Spleen (tissue), 11 donors: ENCODE results near the gene OXLD1. TPM values are rescaled to one million over a fixed set of nuclear protein-coding genes. Genes with fewer than 3 reads are reported as not detected.

Experiments
- DNase-seq: peaks from one replicate; pipeline ENCODE4 v3.0.0-alpha.2; 2020
- H3K27ac ChIP-seq, 8 donors: fragments of 200-600 bp; sonication (generic) in 7 of 8; 1 replicate in 4 of 8; 2 replicates in 4 of 8; pipeline versions ENCODE4 v1.5.0 to v1.8.0; 2016 to 2021; ENCODE audit warnings: inconsistent platforms in 4 of 8, mild to moderate bottlenecking in 4 of 8, moderate library complexity in 1 of 8
- H3K27me3 ChIP-seq, 7 donors: fragments of 200-600 bp; sonication (generic) in 6 of 7; replicated peaks in 1 of 7; 1 replicate in 4 of 7; 2 replicates in 3 of 7; pipeline versions ENCODE4 v1.5.0 to v1.8.0; 2016 to 2021; ENCODE audit warnings: inconsistent platforms in 3 of 7, mild to moderate bottlenecking in 1 of 7
- H3K36me3 ChIP-seq, 6 donors: fragments of 200-600 bp; sonication (generic) in 5 of 6; 1 replicate in 4 of 6; 2 replicates in 2 of 6; pipeline versions ENCODE4 v1.5.0 to v1.8.0; 2016 to 2021; ENCODE audit warnings: inconsistent platforms in 2 of 6
- H3K4me1 ChIP-seq, 6 donors: fragments of 200-600 bp; sonication (generic) in 5 of 6; 1 replicate in 3 of 6; 2 replicates in 3 of 6; pipeline versions ENCODE4 v1.5.0 to v1.8.0; 2016 to 2021; ENCODE audit warnings: inconsistent platforms in 3 of 6
- H3K4me3 ChIP-seq, 8 donors: fragments of 200-600 bp; sonication (generic) in 7 of 8; 1 replicate in 4 of 8; 2 replicates in 4 of 8; pipeline versions ENCODE4 v1.5.0 to v1.8.0; 2016 to 2021; ENCODE audit warnings: inconsistent platforms in 4 of 8, mild to moderate bottlenecking in 4 of 8, moderate library complexity in 2 of 8
- H3K9me3 ChIP-seq, 8 donors: fragments of 200-600 bp; sonication (generic) in 7 of 8; 1 replicate in 4 of 8; 2 replicates in 4 of 8; pipeline versions ENCODE4 v1.5.0 to v1.8.0; 2016 to 2021; ENCODE audit warnings: inconsistent platforms in 4 of 8
- POLR2A ChIP-seq, 3 donors: fragments of 450-650 bp; IDR thresholded peaks; one replicate each; pipeline ENCODE4 v1.5.1; 2017; ENCODE audit warnings: antibody characterized with exemption in 3 of 3, mild to moderate bottlenecking in 1 of 3
- POLR2AphosphoS5 ChIP-seq, 3 donors: sonication (generic); formaldehyde crosslinking; IDR thresholded peaks; one replicate each; pipeline ENCODE4 v1.5.1; 2017; ENCODE audit warnings: antibody characterized with exemption in 3 of 3
- WGBS, 5 donors: extraction: QIAGEN DNeasy Blood & Tissue Kit in 3 of 5; methylation state at CpG; one replicate each; pipeline versions ENCODE4 v1.1.5 to v1.1.7; 2013 to 2018; 5-methylcytosine and 5-hydroxymethylcytosine counted together
- intact Hi-C: fragments of 100-400 bp; cut with DNase I; formaldehyde crosslinking; loops from one replicate; pipeline ENCODE4 v1.15.0; 2023; ENCODE audit warnings: low total_unique reads
- polyA plus RNA-seq, 3 donors: library from polyadenylated mRNA; stranded (reverse); fragments of 200-250 nt; gene quantifications; one replicate each; pipeline ENCODE4 v1.2.1, GENCODE V29; 2013
- total RNA-seq, 7 donors: library from RNA; depleted of rRNA in 3 of 7; stranded (reverse); fragments of >200 nt in 3 of 7; fragmentation: NEBNext Ultra II Directional in 4 of 7; extraction: Animal tissue kit (Norgen Biotek cat#: 25700) in 4 of 7; gene quantifications; one replicate each; pipeline versions ENCODE4 v1.1.0 to v1.2.1, GENCODE V29; 2016 to 2021
- TF ChIP-seq, protein P1 (sequence below), 11 experiments: fragments of 200-600 bp in 7 of 11; fragments of 450-650 bp in 4 of 11; sonication (generic) in 4 of 11; IDR thresholded peaks in 8 of 11; conservative IDR thresholded peaks in 3 of 11; 1 replicate in 7 of 11; 2 replicates in 4 of 11; pipeline versions ENCODE4 v1.4.0 to v1.8.0; 2016 to 2021; ENCODE audit warnings: antibody characterized with exemption in 11 of 11, inconsistent platforms in 4 of 11, mild to moderate bottlenecking in 1 of 11
- donor health status: healthy with polysubstance abuse.
- donor health status: DM: no; HTN: no; CAD: no; lungs with moderate emphysema.
- donor health status: DM: no; HTN: no; CAD: no.
- donor health status: Bipolar disorder and iron deficiency.
- donor health status: healthy.
- donor health status: DM: no; HTN: no; CAD: no.
- donor health status: DM: yes; HTN: yes; CAD: no.

OXLD1 gene
- total and polyA plus RNA-seq, 10 donors, result 29.4 to 110 (median 36.8) TPM

DNA sequence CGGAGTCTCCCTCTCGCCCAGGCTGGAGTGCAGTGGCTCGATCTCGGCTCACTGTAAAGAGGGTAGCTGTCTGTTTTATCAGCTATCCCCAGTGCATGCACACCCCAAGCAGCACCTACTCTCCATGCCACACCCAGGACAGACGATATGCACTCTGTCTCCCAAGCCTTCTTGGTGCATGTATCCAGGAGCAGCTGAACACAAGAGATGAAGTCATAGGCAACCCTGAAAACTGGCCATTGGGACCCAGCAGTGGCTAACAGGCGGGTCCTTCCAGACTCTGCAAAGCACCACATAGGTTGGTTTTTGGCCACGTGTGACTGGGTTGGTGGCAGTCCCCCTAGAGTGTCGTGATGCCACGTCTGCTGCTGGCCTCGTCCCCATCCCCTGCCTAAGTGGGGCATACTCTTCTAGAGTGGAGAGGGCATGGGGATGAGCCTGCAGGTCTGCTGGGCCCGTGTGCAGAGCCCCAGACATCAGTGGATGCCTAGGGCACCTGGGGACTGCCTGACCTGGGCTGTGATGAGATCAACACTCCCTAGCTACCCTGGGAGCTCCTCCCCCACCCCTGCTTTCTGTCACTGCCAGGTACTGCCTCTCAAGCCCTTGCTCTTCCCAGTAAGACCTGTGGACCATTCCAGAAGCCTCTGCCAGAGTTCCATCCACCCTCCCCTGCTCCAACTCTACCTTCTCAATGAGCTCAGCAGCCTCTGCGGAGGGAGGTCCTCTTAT lies 19.4 kb downstream of the OXLD1 start:
- TF ChIP-seq POLR2A (IDR thresholded peaks at IDR 0.05) (no peak), POLR2AphosphoS5 (IDR thresholded peaks at IDR 0.05) (no peak)
- TF ChIP-seq, protein P1, sequence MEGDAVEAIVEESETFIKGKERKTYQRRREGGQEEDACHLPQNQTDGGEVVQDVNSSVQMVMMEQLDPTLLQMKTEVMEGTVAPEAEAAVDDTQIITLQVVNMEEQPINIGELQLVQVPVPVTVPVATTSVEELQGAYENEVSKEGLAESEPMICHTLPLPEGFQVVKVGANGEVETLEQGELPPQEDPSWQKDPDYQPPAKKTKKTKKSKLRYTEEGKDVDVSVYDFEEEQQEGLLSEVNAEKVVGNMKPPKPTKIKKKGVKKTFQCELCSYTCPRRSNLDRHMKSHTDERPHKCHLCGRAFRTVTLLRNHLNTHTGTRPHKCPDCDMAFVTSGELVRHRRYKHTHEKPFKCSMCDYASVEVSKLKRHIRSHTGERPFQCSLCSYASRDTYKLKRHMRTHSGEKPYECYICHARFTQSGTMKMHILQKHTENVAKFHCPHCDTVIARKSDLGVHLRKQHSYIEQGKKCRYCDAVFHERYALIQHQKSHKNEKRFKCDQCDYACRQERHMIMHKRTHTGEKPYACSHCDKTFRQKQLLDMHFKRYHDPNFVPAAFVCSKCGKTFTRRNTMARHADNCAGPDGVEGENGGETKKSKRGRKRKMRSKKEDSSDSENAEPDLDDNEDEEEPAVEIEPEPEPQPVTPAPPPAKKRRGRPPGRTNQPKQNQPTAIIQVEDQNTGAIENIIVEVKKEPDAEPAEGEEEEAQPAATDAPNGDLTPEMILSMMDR (IDR thresholded peaks at IDR 0.05 in 8 of 11, conservative IDR thresholded peaks at IDR 0.05 in 3 of 11), result no peak
- H3K9me3 ChIP-seq, result peaks cover 0 to 11% (median 0%) of the 10 kb centered on the region in 8 donors
- no peak overlapping the region for H3K4me3 ChIP-seq
- H3K36me3 ChIP-seq, result no peaks in the 10 kb centered on the region
- H3K27ac ChIP-seq, result no peak overlapping the region
- H3K4me1 ChIP-seq, result peaks cover 0 to 4% (median 0%) of the 10 kb centered on the region in 6 donors
- DNase-seq, result no peak
- WGBS, 5 donors, result 74 to 89% (median 79%) methylated on average over 12 of the region's 12 CpGs
- peaks cover 0 to 52% (median 36%) of the 10 kb centered on the region in 7 donors for H3K27me3 ChIP-seq
- intact Hi-C loops, result no loop called here

DNA sequence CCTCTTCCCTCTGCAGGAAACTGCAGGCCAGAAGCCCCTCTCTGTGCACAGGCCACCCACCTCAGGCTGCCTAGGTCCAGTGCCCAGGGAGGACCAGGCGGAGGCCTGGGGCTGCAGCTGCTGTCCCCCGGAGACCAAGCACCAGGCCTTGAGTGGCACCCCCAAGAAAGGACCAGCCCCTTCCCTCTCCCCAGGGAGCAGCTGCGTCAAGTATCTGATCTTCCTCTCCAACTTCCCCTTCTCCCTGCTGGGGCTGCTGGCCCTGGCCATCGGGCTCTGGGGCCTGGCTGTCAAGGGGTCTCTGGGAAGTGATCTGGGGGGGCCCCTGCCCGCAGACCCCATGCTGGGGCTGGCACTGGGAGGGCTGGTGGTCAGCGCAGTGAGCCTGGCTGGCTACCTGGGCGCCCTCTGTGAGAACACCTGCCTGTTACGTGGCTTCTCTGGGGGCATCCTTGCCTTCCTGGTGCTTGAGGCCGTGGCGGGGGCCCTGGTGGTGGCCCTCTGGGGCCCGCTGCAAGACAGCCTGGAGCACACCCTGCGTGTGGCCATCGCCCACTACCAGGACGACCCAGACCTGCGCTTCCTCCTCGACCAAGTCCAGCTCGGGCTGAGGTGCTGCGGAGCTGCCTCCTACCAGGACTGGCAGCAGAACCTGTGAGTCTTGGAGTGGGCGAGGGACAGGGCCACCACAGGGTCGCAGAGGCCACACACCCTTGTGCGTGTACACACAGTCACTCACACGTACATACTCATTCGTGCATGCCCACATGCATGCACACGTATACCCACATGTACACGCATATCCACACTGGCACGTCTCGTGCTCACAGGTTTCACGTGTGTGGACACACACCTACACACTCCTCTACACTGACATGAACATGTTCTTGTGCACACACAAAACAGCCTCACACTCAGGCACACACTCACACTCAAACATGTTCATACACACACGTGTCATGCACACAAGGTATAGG lies 21.1 kb downstream of the OXLD1 start:
- H3K9me3 ChIP-seq, result peaks cover 0 to 11% (median 0%) of the 10 kb centered on the region in 8 donors
- H3K4me1 ChIP-seq, result peaks cover 0 to 4% (median 0%) of the 10 kb centered on the region in 6 donors
- WGBS, 5 donors, result 79 to 87% (median 82%) methylated on average over 17 to 29 of the region's 29 CpGs
- no peak for DNase-seq
- intact Hi-C loops, result no loop called here
- H3K27ac ChIP-seq, result no peak overlapping the region
- TF ChIP-seq, protein P1 (IDR thresholded peaks at IDR 0.05 in 8 of 11, conservative IDR thresholded peaks at IDR 0.05 in 3 of 11), result no peak
- TF ChIP-seq POLR2AphosphoS5 (IDR thresholded peaks at IDR 0.05) (no peak), POLR2A (IDR thresholded peaks at IDR 0.05) (no peak)
- H3K4me3 ChIP-seq, result no peak overlapping the region
- peaks cover 0 to 34% (median 26%) of the 10 kb centered on the region in 7 donors for H3K27me3 ChIP-seq
- H3K36me3 ChIP-seq, result no peaks in the 10 kb centered on the region

DNA sequence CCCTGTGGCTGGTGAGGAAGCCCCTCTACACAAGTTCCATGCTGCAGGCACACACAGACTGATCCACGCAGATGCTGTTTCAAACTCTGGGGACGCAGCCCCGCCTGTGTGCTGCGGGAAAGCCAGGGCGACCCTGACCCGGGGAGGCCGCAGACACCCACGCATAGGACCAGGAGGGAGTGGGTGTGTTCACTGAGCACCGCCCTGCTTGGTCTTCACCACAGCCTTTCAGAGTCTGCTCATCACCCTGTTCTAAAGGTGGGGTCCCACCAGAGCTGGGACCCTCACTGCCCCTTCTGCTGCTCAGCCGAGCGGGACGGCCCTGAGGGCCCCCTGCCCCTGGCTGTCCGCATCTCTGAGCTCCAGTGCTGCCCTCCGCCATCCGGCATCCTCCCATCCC lies 21.9 kb downstream of the OXLD1 start:
- no peak for DNase-seq
- peaks cover 0 to 27% (median 20%) of the 10 kb centered on the region in 7 donors for H3K27me3 ChIP-seq
- H3K4me1 ChIP-seq, result peaks cover 0 to 4% (median 0%) of the 10 kb centered on the region in 6 donors
- intact Hi-C loops, result no loop called here
- H3K9me3 ChIP-seq, result peaks cover 0 to 11% (median 0%) of the 10 kb centered on the region in 8 donors
- H3K27ac ChIP-seq, result no peak overlapping the region
- H3K4me3 ChIP-seq, result no peak overlapping the region
- WGBS, 5 donors, result 88 to 94% (median 92%) methylated on average over 6 to 15 of the region's 15 CpGs
- H3K36me3 ChIP-seq, result no peaks in the 10 kb centered on the region
- TF ChIP-seq, protein P1 (IDR thresholded peaks at IDR 0.05 in 8 of 11, conservative IDR thresholded peaks at IDR 0.05 in 3 of 11), result no peak
- TF ChIP-seq POLR2AphosphoS5 (IDR thresholded peaks at IDR 0.05) (no peak), POLR2A (IDR thresholded peaks at IDR 0.05) (no peak)
